H1 (cell line): ENCODE measurements around the gene FAM236B.
"Not testable (repeated sequence)": the region's sequence is repeated elsewhere in the genome, so short reads cannot be mapped to it uniquely, and the experiment has no call there.

Source experiments
- JUND ChIP-seq: IDR thresholded peaks from 2 replicates; pipeline ENCODE4 v1.6.1; 2011; ENCODE audit warnings: mild to moderate bottlenecking, improper control_type of control experiment, low read length
- SP1 ChIP-seq: IDR thresholded peaks from 2 replicates; pipeline ENCODE4 v1.6.1; 2011; ENCODE audit warnings: low read depth, low read length
- TF ChIP-seq, protein P1 (sequence below), 3 experiments: IDR thresholded peaks; 1 replicate in 2 of 3; 2 replicates in 1 of 3; pipeline versions ENCODE4 v1.5.1 to v1.6.1; 2011; ENCODE audit warnings: low read length in 3 of 3, mild to moderate bottlenecking in 3 of 3, inconsistent platforms in 2 of 3, low read depth in 1 of 3, moderate library complexity in 1 of 3; ENCODE audit not compliant: insufficient read depth in 1 of 3; ENCODE audit errors: control extremely low read depth in 1 of 3

DNA sequence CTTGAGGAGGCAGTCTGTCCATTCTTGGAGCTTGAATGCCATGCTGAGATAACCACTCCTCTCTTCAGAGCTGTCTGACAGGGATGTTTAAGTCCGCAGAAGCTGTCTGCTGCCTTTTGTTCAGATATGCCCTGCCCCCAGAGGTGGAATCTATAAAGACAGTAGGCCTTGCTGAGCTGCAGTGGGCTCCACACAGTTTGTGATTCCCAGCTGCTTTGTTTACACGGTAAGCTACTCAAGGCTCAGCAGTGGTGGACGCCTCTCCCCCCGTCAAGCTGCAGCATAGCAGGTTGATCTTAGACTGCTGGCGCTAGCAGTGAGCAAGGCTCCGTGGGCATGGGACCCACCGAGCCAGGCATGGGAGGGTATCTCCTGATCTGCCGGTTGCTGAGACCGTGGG is 22.0 kb downstream of the FAM236B start:
- TF ChIP-seq, protein P1, sequence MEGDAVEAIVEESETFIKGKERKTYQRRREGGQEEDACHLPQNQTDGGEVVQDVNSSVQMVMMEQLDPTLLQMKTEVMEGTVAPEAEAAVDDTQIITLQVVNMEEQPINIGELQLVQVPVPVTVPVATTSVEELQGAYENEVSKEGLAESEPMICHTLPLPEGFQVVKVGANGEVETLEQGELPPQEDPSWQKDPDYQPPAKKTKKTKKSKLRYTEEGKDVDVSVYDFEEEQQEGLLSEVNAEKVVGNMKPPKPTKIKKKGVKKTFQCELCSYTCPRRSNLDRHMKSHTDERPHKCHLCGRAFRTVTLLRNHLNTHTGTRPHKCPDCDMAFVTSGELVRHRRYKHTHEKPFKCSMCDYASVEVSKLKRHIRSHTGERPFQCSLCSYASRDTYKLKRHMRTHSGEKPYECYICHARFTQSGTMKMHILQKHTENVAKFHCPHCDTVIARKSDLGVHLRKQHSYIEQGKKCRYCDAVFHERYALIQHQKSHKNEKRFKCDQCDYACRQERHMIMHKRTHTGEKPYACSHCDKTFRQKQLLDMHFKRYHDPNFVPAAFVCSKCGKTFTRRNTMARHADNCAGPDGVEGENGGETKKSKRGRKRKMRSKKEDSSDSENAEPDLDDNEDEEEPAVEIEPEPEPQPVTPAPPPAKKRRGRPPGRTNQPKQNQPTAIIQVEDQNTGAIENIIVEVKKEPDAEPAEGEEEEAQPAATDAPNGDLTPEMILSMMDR (IDR thresholded peaks at IDR 0.05; ENCODE audit: control extremely low read depth in 1 of 3, insufficient read depth in 1 of 3, low read depth in 1 of 3, low read length in 3 of 3): not testable (repeated sequence)
- not testable (repeated sequence) for TF ChIP-seq JUND, SP1
